Spleen (tissue), 7 donors: Measurements from ENCODE around the gene TSSC4.

Experiments
- CTCF ChIP-seq, 11 experiments: fragments of 200-600 bp in 7 of 11; fragments of 450-650 bp in 4 of 11; sonication (generic) in 4 of 11; IDR thresholded peaks in 8 of 11; conservative IDR thresholded peaks in 3 of 11; 1 replicate in 7 of 11; 2 replicates in 4 of 11; pipeline versions ENCODE4 v1.4.0 to v1.8.0; 2016 to 2021; ENCODE audit warnings: antibody characterized with exemption in 11 of 11, inconsistent platforms in 4 of 11, mild to moderate bottlenecking in 1 of 11
- POLR2A ChIP-seq, 3 donors: fragments of 450-650 bp; IDR thresholded peaks; one replicate each; pipeline ENCODE4 v1.5.1; 2017; ENCODE audit warnings: antibody characterized with exemption in 3 of 3, mild to moderate bottlenecking in 1 of 3
- POLR2AphosphoS5 ChIP-seq, 3 donors: sonication (generic); formaldehyde crosslinking; IDR thresholded peaks; one replicate each; pipeline ENCODE4 v1.5.1; 2017; ENCODE audit warnings: antibody characterized with exemption in 3 of 3
- donor health status: DM: no; HTN: no; CAD: no; lungs with moderate emphysema.
- donor health status: DM: no; HTN: no; CAD: no.
- donor health status: DM: no; HTN: no; CAD: no.

- no peak for TF ChIP-seq CTCF (IDR thresholded peaks at IDR 0.05 in 8 of 11, conservative IDR thresholded peaks at IDR 0.05 in 3 of 11)
- no peak for TF ChIP-seq POLR2A (IDR thresholded peaks at IDR 0.05)
- TF ChIP-seq POLR2AphosphoS5 (IDR thresholded peaks at IDR 0.05), result peak; percentile 25 to 68 (median 36)
These were observed 4.2 kb downstream of the TSSC4 start for GRCh38 chr11:2404735-2405196.
